Lower leg skin (tissue), 3 donors: Measurements from ENCODE around the gene PRIM2.
"Not testable (repeated sequence)": the region's sequence is repeated elsewhere in the genome, so short reads cannot be mapped to it uniquely, and the experiment has no call there.

Experiments
- CTCF ChIP-seq, 3 donors: fragments of 450-650 bp; IDR thresholded peaks; one replicate each; pipeline ENCODE4 v1.5.1; 2016; ENCODE audit warnings: antibody characterized with exemption in 3 of 3, mild to moderate bottlenecking in 3 of 3, moderate library complexity in 2 of 3
- POLR2A ChIP-seq, 2 donors: fragments of 450-650 bp; IDR thresholded peaks; one replicate each; pipeline ENCODE4 v1.6.1; 2016 to 2017; ENCODE audit warnings: antibody characterized with exemption in 2 of 2, mild to moderate bottlenecking in 1 of 2, moderate library complexity in 1 of 2

- not testable (repeated sequence) for TF ChIP-seq CTCF, POLR2A (IDR thresholded peaks at IDR 0.05)
Measured at GRCh38 chr6:57577023-57577422, 259.6 kb downstream of the PRIM2 start.
